Skeletal muscle cell (primary cell): ENCODE data around the gene PLEKHG5.

ENCODE experiments used
- DNase-seq: peaks from one replicate; pipeline ENCODE4 v3.0.0-alpha.2; 2010; ENCODE audit warnings: low read depth
- H3K4me3 ChIP-seq: 2 replicates; pipeline ENCODE4 v1.5.1; 2011; ENCODE audit warnings: low read depth, mild to moderate bottlenecking, control low read depth, low read length, moderate library complexity

Gene PLEKHG5

GRCh38 chr1:6418668-6419396, 72.6 kb downstream of the PLEKHG5 start:
- no peak overlapping the region for H3K4me3 ChIP-seq
- no peak for DNase-seq

GRCh38 chr1:6417961-6418667, 73.4 kb downstream of the PLEKHG5 start:
- DNase-seq = no peak
- no peak overlapping the region for H3K4me3 ChIP-seq
